IPS-20b (cell line): ENCODE results near the gene BSN.

ENCODE experiments used
- H3K27ac ChIP-seq: one replicate; pipeline ENCODE4 v1.5.1; 2013; ENCODE audit warnings: low read length
- H3K27me3 ChIP-seq: 2 replicates; pipeline ENCODE4 v1.6.1; 2013; ENCODE audit warnings: mild to moderate bottlenecking, low read length, inconsistent platforms; ENCODE audit not compliant: insufficient read depth
- H3K36me3 ChIP-seq: 2 replicates; pipeline ENCODE4 v1.6.1; 2013; ENCODE audit warnings: low read depth, mild to moderate bottlenecking, inconsistent platforms, low read length, moderate library complexity; ENCODE audit not compliant: insufficient read depth
- H3K4me1 ChIP-seq: 2 replicates; pipeline ENCODE4 v1.6.1; 2013; ENCODE audit warnings: mild to moderate bottlenecking, control low read depth, inconsistent platforms, low read length, moderate library complexity; ENCODE audit not compliant: insufficient read depth
- H3K4me3 ChIP-seq: 2 replicates; pipeline ENCODE4 v1.5.1; 2013; ENCODE audit warnings: mild to moderate bottlenecking, low read length, inconsistent platforms
- H3K9ac ChIP-seq: 2 replicates; pipeline ENCODE4 v1.6.1; 2013; ENCODE audit warnings: low read depth, mild to moderate bottlenecking, inconsistent platforms, low read length, moderate library complexity
- H3K9me3 ChIP-seq: 2 replicates; pipeline ENCODE4 v1.6.1; 2013; ENCODE audit warnings: mild to moderate bottlenecking, low read depth, low read length, inconsistent platforms; ENCODE audit not compliant: insufficient read depth

BSN gene

DNA sequence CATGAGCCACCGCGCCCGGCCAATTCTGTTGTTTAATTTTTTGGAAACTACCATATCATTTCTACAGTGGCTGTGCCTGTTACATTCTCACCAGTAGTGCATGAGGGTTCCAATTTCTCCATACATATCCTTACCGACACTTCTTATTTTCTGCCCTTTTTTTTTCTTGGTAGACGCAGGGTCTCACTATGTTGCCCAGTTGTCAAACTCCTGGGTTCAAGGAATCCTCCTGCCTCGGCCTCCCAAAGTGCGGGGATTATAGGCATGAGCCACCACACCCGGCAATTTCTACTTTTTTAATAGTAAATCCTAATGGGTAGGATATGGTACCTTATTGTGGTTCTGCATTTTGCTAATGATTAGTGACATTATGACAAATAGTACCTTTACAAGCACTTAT is 155.6 kb downstream of the BSN start:
- Histone ChIP-seq H3K4me3 (no peak overlapping the region), H3K4me1 (no peaks in the 10 kb centered on the region)

DNA sequence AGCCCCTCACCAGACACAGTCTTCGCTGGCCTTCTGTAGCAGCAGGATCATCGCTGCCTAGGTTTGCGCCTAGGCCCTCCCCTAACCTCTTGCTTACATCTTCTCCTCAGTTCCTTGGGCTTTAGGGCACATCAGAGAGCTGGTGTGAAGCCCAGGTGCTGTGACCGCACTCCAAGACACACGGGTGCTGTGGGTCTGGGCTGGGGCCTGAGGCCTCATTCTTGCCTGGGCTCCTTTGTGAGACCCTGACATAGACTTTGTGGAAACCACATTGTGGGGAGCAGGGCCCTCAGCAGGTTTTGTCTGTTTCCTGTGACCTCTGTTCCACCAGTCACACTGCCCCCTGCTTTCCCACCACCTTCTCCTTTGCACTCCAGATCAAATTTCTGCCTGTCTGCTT is 157.2 kb downstream of the BSN start:
- Histone ChIP-seq H3K4me1 (no peaks in the 10 kb centered on the region), H3K27ac (no peak overlapping the region), H3K4me3 (no peak overlapping the region), H3K27me3 (no peaks in the 10 kb centered on the region), H3K36me3 (peaks cover 6% of the 10 kb centered on the region; the same call in 1 of the 2 replicates), H3K9ac (no peak overlapping the region), H3K9me3 (no peaks in the 10 kb centered on the region)

More for the DNA sequence above, 155.6 kb downstream of the BSN start:
- H3K27ac ChIP-seq, result no peak overlapping the region
- no peak overlapping the region for H3K9ac ChIP-seq
- no peaks in the 10 kb centered on the region for H3K9me3 ChIP-seq
- H3K36me3 ChIP-seq, result peaks cover 8% of the 10 kb centered on the region
- no peaks in the 10 kb centered on the region for H3K27me3 ChIP-seq

DNA sequence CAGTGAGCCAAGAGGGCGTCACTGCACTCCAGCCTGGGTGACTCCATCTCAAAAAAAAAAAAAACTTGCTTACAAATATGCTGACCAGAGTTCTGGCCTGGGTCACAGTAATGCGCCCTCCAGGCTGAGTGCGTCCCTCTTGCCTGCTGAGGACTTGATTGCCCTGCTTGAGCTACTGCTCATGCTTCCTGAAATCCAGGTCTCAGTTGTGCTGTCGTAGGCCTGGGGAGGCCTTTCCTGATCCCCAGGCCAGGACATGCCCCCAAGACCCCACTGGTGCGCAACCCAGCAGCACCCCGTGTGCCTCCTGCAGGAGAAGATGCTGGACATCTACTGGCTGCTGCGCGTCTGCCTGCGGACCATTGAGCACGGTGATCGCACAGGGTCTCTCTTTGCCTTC is 157.9 kb downstream of the BSN start:
- Histone ChIP-seq H3K27ac (no peak overlapping the region), H3K27me3 (no peaks in the 10 kb centered on the region), H3K4me3 (no peak overlapping the region), H3K9me3 (no peaks in the 10 kb centered on the region), H3K9ac (no peak overlapping the region), H3K4me1 (no peaks in the 10 kb centered on the region), H3K36me3 (peaks cover 6% of the 10 kb centered on the region; the same call in 1 of the 2 replicates)

DNA sequence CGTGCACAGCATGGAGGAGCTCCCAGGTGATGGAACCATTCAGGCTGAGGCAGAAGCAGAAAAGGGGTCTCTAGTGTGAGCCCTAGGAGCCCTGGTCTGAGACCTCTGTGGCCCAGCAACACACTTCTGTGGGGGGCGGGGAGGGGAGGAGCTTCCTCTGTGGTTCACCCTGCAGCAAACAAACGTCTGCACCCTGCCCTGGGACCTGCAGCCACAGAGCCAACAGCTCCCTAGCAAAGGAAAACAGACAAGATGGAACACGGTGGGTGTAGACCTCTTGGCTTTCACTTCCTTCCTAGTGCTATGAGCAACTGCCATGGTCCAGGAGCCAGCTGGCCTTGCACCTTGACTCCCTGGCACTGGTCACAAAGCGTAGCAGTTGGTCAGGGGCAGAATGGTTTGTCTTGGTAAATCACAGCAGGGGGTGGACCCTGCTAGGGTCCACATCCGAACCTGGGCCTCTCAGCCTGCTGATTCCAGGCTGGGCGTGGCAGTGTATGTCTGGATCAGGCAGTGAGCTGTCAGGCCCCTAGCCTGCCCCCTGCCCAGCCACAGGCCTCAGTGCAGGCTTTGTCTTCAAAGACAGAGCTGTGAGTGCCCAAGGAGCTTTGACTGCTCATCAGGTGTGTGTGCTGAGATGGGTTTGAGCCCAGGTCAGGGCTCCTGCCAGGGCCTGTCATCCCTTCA is 158.5 kb downstream of the BSN start:
- Histone ChIP-seq H3K9me3 (no peaks in the 10 kb centered on the region), H3K4me3 (no peak overlapping the region), H3K27ac (no peak overlapping the region), H3K27me3 (no peaks in the 10 kb centered on the region), H3K9ac (no peak overlapping the region), H3K4me1 (no peaks in the 10 kb centered on the region), H3K36me3 (peaks cover 6% of the 10 kb centered on the region; the same call in 1 of the 2 replicates)

DNA sequence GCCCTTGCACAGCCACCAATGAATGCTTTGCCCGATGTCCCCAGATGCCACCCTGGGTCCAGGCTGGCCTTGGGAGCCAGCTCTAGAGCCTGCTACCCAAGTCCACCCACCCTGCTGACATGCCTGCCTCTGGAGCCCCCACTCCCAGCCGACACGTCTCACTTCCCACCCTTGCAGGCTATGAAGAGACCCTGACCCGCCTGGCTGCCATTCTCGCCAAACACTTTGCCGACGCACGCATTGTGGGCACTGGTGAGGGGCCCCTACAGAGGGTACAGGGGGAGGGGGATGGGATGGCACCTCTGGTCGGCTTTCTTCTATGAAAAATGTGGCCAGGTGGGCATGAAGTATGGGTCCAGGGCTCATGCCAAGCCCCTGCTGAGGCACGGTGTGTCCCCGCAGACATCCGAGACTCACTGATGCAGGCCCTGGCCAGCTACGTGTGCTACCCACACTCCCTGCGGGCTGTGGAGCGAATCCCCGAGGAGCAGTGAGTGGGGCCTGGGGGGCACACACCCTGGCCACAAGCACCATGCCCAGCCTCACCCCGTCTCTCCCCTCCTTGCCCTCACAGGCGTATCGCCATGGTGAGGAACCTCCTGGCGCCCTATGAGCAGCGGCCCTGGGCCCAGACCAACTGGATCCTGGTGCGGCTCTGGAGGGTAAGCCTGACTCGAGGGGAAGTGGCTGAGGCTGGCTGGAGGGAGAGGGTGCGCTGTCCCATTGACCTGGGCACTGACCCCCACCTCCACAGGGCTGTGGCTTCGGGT is 159.2 kb downstream of the BSN start:
- H3K4me3 ChIP-seq, result no peak overlapping the region
- H3K4me1 ChIP-seq, result no peaks in the 10 kb centered on the region

DNA sequence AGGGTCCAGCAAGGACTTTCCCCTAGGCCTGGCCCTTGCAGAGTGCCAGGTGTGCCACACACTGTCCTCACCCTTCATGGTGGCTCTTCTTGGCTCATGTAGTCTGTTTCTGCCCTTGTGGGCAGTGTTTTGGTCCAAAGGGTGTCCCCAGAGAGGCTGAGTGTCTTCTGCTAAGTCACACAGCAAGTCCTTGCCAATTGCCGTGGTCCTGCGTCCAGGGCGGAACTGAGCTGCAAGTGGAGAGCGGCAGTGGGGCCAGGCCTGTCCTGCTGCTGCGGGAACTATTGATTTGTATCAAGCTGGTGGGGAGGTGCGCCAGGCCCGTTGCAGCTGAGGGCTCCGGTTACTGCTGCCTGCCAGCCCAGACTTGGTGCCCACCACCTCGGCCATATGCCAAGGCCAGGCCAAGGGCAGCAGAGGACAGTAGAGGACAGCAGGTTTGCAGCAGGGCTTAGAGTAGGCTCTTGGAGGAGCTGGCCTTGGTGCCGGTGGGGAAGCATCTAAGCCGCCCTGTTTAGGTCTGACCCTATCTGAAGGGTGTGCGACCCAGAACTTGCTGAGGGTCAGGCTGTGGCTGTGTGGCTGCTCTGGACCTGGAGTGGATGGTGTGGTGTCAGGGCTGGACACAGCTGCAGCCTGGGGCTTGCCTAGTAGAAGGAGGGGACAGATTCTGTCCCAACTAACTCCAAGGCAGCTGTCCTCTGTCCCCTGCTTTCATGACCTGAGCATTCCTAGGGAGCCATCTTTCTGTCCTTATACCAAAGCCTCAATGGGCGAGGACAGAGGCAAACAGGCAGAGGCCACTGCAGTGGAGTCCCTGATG is 160.7 kb downstream of the BSN start:
- no peaks in the 10 kb centered on the region for H3K27me3 ChIP-seq
- peaks cover 6% of the 10 kb centered on the region; the same call in 1 of the 2 replicates for H3K36me3 ChIP-seq
- H3K27ac ChIP-seq, result no peak overlapping the region
- no peaks in the 10 kb centered on the region for H3K9me3 ChIP-seq
- no peak overlapping the region for H3K9ac ChIP-seq
- no peak overlapping the region for H3K4me3 ChIP-seq
- no peaks in the 10 kb centered on the region for H3K4me1 ChIP-seq

More for the DNA sequence above, 159.2 kb downstream of the BSN start:
- H3K9ac ChIP-seq, result no peak overlapping the region
- H3K36me3 ChIP-seq, result peaks cover 6% of the 10 kb centered on the region; the same call in 1 of the 2 replicates
- no peaks in the 10 kb centered on the region for H3K27me3 ChIP-seq
- H3K9me3 ChIP-seq, result no peaks in the 10 kb centered on the region
- no peak overlapping the region for H3K27ac ChIP-seq

DNA sequence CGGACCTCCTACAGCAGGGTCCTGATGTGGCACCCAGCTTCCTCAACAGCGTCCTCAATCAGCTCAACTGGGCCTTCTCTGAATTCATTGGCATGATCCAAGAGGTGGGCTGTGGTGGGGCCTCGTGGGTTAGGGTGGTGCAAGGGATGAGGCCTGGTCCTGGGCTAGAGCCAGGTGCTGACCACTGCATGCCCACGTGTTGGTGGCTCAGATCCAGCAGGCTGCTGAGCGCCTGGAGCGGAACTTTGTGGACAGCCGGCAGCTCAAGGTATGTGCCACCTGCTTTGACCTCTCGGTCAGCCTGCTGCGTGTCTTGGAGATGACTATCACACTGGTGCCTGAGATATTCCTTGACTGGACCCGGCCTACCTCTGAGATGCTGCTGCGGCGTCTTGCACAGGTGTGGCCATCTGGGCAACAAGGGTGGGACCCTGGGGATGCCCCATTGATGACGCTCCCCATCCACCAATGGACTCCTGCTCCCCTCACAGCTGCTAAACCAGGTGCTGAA is 161.4 kb downstream of the BSN start:
- H3K36me3 ChIP-seq, result peaks cover 8% of the 10 kb centered on the region
- H3K4me1 ChIP-seq, result no peaks in the 10 kb centered on the region
- H3K9me3 ChIP-seq, result no peaks in the 10 kb centered on the region
- no peak overlapping the region for H3K4me3 ChIP-seq
- H3K27ac ChIP-seq, result no peak overlapping the region
- H3K9ac ChIP-seq, result no peak overlapping the region; the same call in 1 of the 2 replicates
- H3K27me3 ChIP-seq, result no peaks in the 10 kb centered on the region

DNA sequence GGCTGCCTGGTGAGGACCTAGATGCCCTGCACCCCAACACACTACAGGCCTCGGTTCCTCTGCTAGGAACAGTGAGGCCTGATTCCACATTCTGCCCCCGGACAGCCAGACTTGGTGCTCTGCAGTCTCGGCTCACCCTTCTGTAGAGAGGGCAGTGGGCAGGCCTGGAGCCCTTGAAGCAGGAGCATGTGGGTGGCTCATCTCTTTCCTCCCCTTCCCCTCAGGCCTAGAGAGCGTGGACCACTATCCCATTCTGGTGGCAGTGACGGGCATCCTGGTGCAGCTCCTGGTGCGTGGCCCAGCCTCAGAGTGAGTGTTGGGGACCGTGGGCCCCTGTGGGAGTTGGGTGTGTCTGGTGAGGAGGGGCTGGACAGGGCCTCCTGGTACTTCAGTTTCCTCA is 161.9 kb downstream of the BSN start:
- H3K9ac ChIP-seq, result no peak overlapping the region; the same call in 1 of the 2 replicates

DNA sequence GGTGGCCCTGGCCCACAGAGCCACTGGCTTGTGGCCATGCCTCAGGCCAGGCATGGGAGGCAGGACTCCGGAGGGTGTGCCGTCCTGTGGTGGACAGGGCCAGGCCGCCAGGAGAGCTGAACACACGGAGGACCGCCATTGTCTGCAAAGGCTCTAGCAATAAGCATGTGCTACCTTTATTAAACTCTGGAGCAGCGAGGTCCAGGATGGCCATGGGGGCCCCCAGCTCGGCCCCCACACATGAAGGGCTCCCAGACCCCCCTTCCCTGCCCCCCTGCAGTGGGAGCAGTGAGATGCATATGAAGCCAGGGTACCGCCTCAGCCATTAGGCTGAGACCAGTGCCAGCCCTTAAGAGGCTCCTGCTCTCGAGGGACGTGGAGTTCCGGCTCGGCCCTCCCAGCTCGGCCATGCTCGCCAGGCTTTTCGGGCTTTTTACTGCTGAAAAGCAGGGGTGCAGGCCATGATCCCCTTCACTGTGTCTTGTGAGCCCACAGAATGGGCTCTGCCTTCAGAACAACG is 162.5 kb downstream of the BSN start:
- H3K36me3 ChIP-seq, result peaks cover 19% of the 10 kb centered on the region
- H3K9me3 ChIP-seq, result no peaks in the 10 kb centered on the region
- H3K9ac ChIP-seq, result no peak overlapping the region
- no peak overlapping the region for H3K4me3 ChIP-seq
- H3K4me1 ChIP-seq, result no peaks in the 10 kb centered on the region
- no peak overlapping the region for H3K27ac ChIP-seq
- no peaks in the 10 kb centered on the region for H3K27me3 ChIP-seq

More for the DNA sequence above, 161.9 kb downstream of the BSN start:
- Histone ChIP-seq H3K9me3 (no peaks in the 10 kb centered on the region), H3K36me3 (peaks cover 13% of the 10 kb centered on the region), H3K4me1 (no peaks in the 10 kb centered on the region), H3K27ac (no peak overlapping the region), H3K27me3 (no peaks in the 10 kb centered on the region), H3K4me3 (no peak overlapping the region)

DNA sequence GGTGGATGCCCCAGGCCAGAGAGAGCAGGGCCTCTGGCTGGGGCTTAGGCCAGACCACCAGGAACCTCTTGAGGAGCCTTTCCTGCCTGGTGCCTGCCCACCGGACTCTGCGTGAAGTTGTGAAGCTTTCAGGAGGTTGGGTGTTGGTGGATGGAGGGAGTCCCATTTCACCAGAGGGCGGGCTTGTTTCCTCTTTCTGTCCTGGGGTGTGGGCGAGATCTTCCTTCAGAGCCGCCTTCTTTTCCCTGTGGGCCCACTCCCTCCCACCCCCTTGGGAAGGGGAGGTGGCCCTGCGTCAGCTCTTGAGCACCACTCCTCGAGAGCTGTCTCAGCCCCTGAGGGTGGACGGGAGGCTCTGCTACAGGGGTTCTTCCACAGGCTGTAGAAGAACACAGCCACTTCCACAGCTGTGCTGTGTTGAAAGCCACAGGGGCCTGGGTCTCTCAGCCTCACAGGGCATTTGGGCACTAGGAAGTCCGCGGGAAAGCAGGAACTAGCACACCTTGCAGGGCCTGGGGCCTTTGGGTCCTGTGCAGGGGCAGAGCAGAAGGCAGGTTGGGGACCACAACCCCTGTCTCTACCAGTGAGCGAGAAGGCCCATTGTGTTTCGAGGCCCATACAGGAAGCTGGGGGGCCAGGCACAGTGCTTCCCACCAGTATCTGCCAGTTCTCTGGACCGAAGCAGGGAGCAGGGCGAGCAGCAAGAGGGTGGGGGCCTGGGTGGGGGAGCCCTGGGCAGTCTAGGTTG is 163.1 kb downstream of the BSN start:
- Histone ChIP-seq H3K27ac (no peak overlapping the region), H3K4me1 (no peaks in the 10 kb centered on the region), H3K9me3 (no peaks in the 10 kb centered on the region), H3K27me3 (no peaks in the 10 kb centered on the region), H3K4me3 (no peak overlapping the region), H3K9ac (no peak overlapping the region), H3K36me3 (peaks cover 25% of the 10 kb centered on the region)
